ENCODE measurements around the gene STK33.

STK33 gene

GRCh38 chr11:8372641-8373381 is 221.2 kb downstream of the STK33 start:
- FAIRE-seq = no peak

DNA sequence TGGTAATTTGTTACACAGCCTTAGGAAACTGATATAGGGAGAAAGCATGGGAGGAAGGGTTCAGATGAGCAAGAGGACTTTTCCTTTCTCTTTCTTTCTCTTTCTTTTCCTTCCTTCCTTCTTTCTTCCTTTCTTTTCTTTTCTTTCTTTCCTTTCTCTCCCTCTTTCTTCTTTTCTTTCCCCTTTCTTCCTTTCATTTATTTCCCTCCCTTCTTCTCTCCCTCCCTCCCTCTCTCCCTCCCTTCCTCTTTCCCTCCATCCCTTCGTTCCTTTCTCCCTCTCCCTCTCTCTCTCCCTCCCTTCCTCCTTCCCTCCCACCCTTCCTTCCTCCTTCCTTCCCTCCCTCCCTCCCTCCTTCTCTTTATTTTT is 222.5 kb downstream of the STK33 start:
- FAIRE-seq = no peak

- no peak for FAIRE-seq
Observed at GRCh38 chr11:8370812-8371515, 223.1 kb downstream of the STK33 start.

DNA sequence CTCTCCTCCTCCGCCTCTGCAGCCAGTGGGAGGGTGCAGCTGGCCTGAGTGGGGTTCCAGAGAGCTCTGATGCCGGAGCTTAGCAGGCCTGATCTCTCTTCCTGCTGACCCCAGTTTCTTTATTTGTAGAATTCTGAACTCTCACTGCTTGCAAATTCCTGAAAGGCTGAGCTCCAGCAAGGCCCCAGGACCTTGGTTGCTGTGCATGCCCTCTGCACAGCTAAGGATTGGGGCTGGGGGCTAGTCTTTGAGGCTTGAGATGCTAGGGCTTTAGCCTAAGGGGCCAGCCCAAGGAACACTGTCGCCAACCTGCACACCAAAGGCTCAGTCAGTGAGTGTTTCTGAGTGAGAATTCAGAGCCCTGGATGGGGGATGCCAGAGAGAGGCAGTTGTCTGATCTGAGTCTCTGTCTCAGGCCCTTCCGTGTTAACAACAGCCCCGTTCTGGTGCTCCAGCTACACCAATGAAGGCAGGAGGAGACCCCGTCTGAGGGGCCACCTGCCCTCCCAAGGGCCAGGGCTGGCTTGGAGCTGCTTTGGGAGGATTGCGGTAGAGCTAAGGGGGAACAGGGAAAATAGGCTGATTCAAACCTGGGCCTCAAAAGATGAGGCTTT is 224.3 kb downstream of the STK33 start:
- no peak for FAIRE-seq

- FAIRE-seq = no peak
Observed at GRCh38 chr11:8368772-8369171, 225.3 kb downstream of the STK33 start.

DNA sequence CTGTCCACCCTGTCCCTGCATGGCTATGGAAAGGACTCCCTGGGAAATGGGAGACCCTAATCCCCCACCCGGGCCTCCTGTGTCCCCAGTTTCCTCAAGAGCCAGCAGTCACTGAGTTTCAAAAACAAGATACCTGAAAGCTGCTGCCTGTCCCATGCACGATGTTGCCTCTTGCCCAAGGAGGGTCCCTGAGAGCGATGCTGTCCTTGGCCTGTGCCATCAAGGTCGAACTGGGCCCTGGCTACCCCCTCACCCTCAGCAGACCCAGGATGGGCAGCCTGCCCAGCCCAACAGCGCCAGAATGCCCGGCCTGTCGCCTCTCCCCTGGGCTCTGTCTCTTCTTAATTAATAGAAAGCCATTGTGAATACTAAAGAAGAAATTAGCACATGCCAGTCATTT is 225.8 kb downstream of the STK33 start:
- no peak for FAIRE-seq

GRCh38 chr11:8366316-8366715 is 227.7 kb downstream of the STK33 start:
- no peak for FAIRE-seq

- FAIRE-seq = no peak
Observed at GRCh38 chr11:8365216-8365941, 228.6 kb downstream of the STK33 start.

DNA sequence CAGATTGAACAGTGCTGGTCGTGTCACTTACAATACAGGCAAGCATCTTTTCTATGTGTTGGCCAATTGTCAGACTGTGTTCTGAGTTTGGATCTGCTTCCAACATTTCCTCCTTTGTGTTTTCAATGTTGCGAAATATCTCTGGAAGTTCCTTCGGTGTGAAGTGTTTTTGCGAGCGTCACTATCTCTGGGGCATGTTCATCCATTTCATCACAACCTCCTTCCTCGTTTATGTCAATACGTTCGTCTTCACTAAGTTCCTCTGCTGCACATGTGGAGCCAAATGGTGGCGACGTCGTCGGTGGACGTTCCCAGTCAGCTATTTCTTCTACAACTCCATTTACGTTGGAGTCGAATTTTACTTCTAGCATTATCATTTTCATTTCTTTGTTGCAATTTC is 230.1 kb downstream of the STK33 start:
- no peak for FAIRE-seq

DNA sequence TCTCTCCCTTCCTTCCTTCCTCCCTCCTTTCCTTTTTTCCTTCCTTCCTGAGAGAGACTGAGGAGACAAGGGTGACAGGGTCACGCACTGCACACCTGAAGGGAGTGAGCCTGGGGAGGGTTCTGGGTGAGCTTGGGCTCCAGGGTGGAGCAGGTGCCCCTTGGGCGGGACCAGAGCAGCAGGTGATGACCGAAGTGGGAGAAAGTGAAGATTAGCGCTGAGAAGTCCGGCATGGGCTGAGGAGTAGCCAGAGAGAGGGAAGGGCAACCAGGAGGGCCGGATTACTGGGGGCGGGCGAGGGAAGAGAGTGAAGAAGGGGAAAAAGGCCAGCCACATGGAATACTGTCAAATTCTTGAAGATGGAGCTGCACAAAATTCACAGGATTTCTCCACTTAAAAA is 231.1 kb downstream of the STK33 start:
- no peak for FAIRE-seq

DNA sequence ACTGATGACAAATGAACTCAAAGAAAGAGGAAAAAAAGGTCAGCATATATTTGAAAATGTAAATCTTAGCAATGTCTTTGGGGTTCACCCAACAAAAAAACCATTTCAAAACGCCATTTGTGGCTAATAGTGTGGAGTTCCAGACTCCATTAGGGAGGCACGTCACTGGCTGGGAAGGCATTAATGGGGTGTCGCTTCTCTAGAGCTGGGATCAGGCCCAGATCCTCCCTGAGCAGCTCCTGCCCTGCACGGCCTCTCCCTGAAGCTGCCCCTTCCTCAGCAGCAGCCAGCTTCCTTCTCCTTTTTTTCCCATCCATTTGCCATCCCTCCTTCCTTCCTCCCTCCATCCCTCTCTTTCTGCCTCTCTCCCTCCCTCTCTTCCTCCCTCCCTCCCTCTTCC is 231.5 kb downstream of the STK33 start:
- no peak for FAIRE-seq

GRCh38 chr11:8361664-8362210 is 232.3 kb downstream of the STK33 start:
- FAIRE-seq = no peak

- FAIRE-seq = no peak
Observed at GRCh38 chr11:8361206-8361605, 232.8 kb downstream of the STK33 start.

GRCh38 chr11:8360086-8360828 is 233.8 kb downstream of the STK33 start:
- no peak for FAIRE-seq

GRCh38 chr11:8359521-8359920 is 234.5 kb downstream of the STK33 start:
- no peak for FAIRE-seq

DNA sequence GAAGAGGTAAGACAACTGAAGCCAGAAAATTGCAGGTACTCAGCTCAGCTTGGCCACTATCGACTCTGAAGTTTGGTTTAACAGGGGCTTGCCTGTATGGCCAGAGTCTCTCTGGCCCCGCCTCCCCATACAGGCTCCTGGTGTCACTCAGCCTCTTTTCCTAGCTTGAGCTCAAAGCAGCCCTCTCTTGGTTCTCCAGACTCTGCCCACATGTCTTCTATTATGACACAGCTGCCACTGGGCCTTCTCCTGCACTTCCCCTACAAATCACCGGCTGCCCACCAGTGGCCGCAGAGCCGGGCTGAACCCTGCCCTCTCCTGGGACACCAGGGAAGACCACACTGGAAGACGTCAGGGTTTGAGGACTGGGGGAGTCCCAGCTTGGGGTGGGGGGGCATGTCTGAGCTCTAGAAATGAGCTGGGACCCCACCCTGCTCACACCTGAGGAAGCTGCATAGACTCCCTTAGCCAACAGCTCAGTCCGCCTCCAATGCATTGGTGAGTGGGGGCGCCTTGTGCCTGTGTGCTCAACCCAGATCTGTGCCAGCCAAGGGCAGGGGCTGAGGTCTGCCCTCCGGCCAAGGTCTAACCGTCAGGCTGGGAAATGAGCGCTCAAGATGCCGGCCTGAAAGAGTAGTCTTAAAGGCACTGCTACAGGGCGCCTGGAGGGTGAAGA is 236.0 kb downstream of the STK33 start:
- FAIRE-seq = no peak

- no peak for FAIRE-seq
Observed at GRCh38 chr11:8357505-8357888, 236.5 kb downstream of the STK33 start.

- FAIRE-seq = no peak
Observed at GRCh38 chr11:8356721-8357504, 237.1 kb downstream of the STK33 start.

GRCh38 chr11:8356216-8356615 is 237.8 kb downstream of the STK33 start:
- no peak for FAIRE-seq

DNA sequence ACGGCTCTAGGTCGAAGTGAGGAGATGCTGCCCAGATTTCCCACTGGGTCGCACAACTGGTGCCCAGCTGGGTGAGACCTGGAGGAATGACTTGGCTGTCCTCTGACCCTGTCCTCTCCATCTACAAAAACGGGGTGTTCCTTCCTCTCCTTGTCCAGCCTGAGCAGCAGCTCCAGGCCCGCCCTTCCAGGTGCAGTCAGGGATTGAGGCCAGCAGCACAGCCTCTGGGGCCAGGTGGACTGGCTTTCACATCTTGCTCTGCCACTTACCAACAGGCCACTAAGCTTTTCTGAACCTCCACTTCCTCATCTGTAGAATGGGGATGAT is 238.6 kb downstream of the STK33 start:
- FAIRE-seq = no peak
